Measurements from ENCODE around the gene EXOC2. TPM values are rescaled to one million over a fixed set of nuclear protein-coding genes. Genes with fewer than 3 reads are reported as not detected.
A peak's percentile ranks its signal among the peaks of the same experiment; 100 is the strongest.

Gene EXOC2
- total RNA-seq, 4 donors from 2014 or later = 10.3 to 23.9 (median 19.1) TPM

DNA sequence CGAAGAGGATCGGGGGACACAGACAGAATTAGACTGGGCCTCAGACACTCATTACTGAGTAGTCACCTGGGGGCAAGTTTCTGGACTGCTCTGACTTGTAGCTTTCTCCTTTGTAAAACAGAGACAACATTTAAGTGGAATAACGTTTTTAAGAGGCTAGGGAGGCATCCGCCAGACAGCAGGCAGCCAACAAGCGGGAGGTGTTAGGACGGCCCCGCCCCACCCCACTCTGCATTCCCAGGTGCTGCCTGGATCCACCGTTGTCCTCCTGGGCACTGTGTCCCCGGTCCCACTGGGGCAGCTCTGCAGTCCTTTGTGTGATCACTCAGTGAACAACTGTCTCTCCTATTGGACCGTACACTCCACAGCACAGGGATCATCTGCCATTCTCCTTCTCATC, 187.6 kb downstream of the EXOC2 start:
- H3K36me3 ChIP-seq = no peaks in the 10 kb centered on the region
- H3K9me3 ChIP-seq = no peaks in the 10 kb centered on the region
- H3K27me3 ChIP-seq = no peaks in the 10 kb centered on the region
- no peak for TF ChIP-seq POLR2A (IDR thresholded peaks at IDR 0.05)
- TF ChIP-seq, protein P1, sequence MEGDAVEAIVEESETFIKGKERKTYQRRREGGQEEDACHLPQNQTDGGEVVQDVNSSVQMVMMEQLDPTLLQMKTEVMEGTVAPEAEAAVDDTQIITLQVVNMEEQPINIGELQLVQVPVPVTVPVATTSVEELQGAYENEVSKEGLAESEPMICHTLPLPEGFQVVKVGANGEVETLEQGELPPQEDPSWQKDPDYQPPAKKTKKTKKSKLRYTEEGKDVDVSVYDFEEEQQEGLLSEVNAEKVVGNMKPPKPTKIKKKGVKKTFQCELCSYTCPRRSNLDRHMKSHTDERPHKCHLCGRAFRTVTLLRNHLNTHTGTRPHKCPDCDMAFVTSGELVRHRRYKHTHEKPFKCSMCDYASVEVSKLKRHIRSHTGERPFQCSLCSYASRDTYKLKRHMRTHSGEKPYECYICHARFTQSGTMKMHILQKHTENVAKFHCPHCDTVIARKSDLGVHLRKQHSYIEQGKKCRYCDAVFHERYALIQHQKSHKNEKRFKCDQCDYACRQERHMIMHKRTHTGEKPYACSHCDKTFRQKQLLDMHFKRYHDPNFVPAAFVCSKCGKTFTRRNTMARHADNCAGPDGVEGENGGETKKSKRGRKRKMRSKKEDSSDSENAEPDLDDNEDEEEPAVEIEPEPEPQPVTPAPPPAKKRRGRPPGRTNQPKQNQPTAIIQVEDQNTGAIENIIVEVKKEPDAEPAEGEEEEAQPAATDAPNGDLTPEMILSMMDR (IDR thresholded peaks at IDR 0.05) = no peak
- DNase-seq = no peak
- H3K4me3 ChIP-seq = no peak overlapping the region
- peaks cover 0 to 5% (median 0%) of the 10 kb centered on the region in 4 donors for H3K4me1 ChIP-seq
- no peak overlapping the region for H3K27ac ChIP-seq

DNA sequence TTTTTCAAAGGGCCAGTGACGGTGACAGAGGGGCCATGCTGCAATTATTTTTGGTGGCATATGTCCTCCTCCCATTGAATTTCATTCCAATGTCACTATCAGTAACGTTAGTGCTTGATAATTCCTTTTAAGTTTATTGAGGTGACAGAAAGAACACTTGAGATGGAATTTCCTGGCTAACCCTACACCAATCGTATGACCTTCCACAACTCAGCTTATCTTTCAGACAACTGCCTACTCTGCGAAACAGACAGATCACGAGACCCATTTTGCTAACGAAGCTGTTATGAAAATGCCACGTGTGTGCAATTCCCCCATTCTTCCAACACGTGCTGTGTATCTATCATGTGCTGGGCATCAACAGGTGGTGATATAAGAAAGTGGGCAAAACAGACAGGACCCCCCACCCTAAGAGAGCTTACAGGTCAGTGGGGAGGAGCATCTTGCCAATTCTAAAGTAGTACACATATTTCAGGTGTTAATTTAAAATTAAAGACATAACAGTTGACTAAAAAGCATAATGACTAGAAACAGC, 188.4 kb downstream of the EXOC2 start:
- Histone ChIP-seq H3K4me1 (peaks cover 0 to 5% (median 0%) of the 10 kb centered on the region in 4 donors), H3K27ac (no peak overlapping the region), H3K9me3 (no peaks in the 10 kb centered on the region), H3K27me3 (no peaks in the 10 kb centered on the region), H3K4me3 (no peak overlapping the region), H3K36me3 (no peaks in the 10 kb centered on the region)
- DNase-seq = no peak
- TF ChIP-seq, protein P1 (IDR thresholded peaks at IDR 0.05) = no peak
- no peak for TF ChIP-seq POLR2A (IDR thresholded peaks at IDR 0.05)

DNA sequence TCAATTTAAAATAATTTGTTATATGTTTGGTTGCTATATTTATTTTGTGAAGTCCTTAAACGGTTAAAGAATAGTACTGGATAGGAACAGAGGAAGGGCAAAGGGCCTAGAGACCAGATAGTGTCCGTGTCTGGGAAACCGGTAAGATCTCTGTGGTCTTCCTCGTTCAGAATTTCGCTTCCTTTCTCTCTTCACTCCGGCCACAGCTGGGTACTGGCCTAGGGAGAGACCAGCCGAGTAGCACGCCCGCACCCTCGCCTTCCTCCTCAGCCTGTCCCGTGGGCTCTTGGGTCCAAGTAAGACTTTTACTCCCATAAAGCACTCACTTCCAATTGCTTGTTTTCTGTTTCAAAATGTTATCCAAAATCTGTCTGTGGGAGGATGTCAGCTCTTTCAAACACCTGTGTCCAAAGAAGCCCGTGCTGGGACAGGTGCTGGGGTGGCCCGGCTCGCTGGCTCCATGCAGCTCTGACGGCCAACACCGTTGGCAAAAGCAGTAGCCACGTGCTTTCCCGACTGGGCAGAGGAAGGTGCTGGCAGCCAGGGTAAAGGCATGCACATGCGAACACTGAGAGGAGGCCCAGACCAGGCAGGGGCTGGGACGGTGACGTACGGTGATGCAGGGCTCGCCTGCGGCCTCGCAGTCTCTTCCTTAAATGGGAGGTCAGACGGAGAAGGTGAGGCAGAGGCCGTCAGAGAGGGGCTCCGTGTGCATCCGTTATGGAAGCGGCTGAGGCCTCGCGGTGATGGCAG, 189.2 kb downstream of the EXOC2 start:
- DNase-seq = no peak
- no peak overlapping the region for H3K4me3 ChIP-seq
- TF ChIP-seq, protein P1 (IDR thresholded peaks at IDR 0.05) = no peak

DNA sequence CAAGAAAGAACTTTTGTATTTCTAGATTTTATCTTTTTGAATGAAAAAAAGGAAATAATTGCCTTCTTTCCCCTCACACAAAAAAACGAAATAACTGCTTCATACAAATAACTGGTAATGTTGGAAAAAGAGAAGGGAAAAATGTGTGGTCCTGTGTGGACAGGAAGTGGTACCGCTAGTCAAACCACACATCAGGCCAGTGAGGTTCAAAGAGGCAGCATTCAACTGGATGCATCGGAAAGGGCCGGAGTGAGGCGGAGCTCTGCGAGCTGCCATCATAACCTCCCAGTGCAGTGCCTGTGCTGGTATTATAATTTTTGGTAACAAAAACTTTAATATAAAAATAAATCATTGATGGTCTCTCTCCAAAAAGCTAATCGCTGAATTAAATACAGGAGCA, 190.2 kb downstream of the EXOC2 start:
- DNase-seq = no peak
- TF ChIP-seq POLR2A (IDR thresholded peaks at IDR 0.05) = no peak
- TF ChIP-seq, protein P1 (IDR thresholded peaks at IDR 0.05) = no peak
- Histone ChIP-seq H3K27me3 (no peaks in the 10 kb centered on the region), H3K4me3 (no peak overlapping the region), H3K27ac (no peak overlapping the region), H3K36me3 (no peaks in the 10 kb centered on the region), H3K9me3 (no peaks in the 10 kb centered on the region), H3K4me1 (peaks cover 0 to 5% (median 0%) of the 10 kb centered on the region in 4 donors)

More for the DNA sequence above, 189.2 kb downstream of the EXOC2 start:
- Histone ChIP-seq H3K27ac (no peak overlapping the region), H3K27me3 (no peaks in the 10 kb centered on the region), H3K4me1 (peaks cover 0 to 5% (median 0%) of the 10 kb centered on the region in 4 donors), H3K9me3 (no peaks in the 10 kb centered on the region), H3K36me3 (no peaks in the 10 kb centered on the region)

DNA sequence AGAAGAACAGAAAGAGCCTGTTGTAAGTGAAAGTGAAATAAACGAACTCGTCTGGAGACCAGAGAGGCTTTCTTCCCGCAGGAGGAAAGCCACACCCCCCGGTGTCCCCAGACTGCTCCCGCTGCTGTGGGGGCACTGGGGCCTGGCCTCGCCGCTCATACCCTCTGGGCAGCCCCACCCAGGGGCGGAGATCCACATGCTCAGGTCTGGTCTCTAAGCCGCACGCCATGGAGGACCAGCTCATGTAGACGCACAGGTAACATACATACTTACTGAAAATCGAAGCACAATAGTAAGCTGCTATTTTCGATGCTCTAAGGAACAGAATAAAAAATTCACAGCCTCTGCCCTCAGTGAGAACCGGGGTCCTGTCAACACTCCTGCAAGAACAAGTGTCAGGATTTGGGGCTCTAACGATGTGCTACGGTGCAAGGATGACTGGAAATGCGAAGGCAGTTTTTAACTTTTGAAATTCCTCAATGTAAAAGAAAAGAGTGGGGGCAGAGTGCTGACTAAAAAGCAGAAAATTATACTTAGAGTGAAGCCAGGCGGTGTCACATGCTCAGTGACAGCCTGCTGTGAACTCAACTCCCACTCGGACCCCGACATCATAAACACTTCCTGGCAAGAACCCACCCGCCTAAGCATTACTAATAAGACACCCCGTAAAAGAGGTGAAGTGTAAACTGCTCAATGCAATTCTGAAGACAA, 190.9 kb downstream of the EXOC2 start:
- H3K9me3 ChIP-seq = no peaks in the 10 kb centered on the region
- H3K27me3 ChIP-seq = no peaks in the 10 kb centered on the region
- peak overlapping the region in 1 of 4 donors; percentile 59 for H3K27ac ChIP-seq
- no peaks in the 10 kb centered on the region for H3K36me3 ChIP-seq
- TF ChIP-seq POLR2A (IDR thresholded peaks at IDR 0.05) = no peak
- TF ChIP-seq, protein P1 (IDR thresholded peaks at IDR 0.05) = no peak
- peak in 2 of 3 donors; percentile 65 to 67 for DNase-seq
- peaks cover 0 to 5% (median 0%) of the 10 kb centered on the region in 4 donors for H3K4me1 ChIP-seq
- H3K4me3 ChIP-seq = peak overlapping the region; percentile 38 to 42 (median 42)

Data from Peyer's patch (tissue), 4 donors.